Astrocyte of the hippocampus (primary cell): Measurements from ENCODE around the gene SETX.

Source experiments
- DNase-seq: peaks from one replicate; pipeline ENCODE4 v3.0.0; 2011; ENCODE audit warnings: low read depth, low spot score

Gene SETX

DNA sequence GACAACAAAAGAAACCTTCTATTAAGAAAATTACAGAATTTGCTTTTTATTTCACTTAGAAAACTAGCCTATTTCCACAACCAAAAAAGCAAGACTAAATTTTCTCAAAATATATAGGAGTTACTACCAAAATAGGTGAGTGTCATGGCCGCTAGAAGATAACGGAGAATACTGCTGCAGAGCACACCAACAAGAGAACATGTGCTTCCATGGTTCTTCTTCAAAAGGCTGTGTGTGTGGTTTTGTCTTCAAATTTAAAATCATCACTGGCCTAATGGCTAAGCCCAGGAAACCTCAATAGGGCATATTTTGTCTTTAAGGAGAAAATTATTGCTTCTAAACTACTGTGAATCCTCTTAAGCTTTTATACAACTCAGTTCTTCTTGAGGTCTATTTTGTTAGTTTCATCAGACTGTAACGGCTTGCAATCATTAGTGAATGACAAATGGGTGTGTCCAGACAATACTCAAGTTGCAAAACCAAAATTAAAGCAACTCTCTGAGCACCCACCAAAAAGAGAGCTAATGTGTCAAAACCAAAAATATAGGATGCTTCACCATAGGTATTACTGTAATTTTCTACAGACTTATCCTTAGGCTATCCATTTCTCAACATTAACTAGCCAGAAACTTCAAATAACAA lies 3.3 kb downstream of the SETX start:
- DNase-seq: no peak

DNA sequence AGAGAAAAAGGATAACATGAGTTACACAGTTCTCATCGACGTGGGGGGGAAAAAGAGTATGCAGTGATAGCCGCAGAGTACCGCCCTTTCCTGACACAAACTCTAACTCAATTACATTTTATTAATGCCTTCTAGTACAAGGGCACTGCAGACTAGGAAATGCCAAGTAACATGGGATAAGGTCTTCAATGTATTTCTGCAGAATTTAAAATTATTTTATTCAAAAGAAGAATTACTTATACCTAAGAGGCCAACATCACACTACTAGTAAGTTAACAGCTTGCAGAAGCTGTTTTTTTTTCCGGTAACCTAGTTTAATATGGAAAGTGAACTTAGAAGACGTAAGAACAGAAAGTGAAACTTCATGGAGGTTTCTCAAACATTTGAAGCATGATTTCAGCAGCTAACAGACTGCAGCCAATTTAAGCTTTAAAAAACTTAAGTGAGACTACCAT lies 3.9 kb downstream of the SETX start:
- no peak for DNase-seq

DNA sequence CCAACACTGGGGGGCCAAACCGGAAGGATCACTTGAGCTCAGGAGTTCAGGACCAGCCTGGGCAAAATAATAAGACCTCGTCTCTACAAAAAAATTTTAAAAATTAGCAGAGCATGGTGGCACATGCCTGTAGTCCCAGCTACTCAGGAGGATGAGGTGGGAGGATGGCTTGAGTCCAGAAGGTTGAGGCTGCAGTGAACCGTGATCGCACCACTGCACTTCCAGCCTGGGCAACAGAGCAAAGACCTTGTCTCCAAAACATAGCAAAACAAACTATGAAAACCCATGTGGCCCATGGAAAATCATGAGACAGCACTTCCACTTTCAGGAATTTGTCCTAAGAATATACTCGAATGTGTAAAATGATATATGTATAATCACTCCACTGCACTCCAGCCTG lies 6.1 kb downstream of the SETX start:
- no peak for DNase-seq

DNA sequence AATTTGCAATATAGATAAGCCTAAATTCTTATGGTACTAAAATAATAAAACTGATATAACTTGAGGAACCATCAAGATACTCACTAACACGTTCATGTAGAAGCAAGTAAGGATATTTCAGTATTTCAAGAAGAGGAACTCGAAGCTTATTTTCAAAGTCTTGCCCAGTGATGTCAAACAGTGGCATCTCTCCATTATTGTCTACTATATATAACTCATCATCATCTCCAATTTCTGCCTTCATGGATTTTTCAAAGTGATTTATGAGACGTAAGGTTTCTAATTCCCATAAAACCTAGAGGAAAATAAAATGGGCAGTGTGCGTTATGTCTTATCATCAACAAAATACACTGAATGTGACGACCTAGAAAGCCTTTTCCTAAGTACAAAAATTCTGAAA lies 8.6 kb downstream of the SETX start:
- DNase-seq: no peak

DNA sequence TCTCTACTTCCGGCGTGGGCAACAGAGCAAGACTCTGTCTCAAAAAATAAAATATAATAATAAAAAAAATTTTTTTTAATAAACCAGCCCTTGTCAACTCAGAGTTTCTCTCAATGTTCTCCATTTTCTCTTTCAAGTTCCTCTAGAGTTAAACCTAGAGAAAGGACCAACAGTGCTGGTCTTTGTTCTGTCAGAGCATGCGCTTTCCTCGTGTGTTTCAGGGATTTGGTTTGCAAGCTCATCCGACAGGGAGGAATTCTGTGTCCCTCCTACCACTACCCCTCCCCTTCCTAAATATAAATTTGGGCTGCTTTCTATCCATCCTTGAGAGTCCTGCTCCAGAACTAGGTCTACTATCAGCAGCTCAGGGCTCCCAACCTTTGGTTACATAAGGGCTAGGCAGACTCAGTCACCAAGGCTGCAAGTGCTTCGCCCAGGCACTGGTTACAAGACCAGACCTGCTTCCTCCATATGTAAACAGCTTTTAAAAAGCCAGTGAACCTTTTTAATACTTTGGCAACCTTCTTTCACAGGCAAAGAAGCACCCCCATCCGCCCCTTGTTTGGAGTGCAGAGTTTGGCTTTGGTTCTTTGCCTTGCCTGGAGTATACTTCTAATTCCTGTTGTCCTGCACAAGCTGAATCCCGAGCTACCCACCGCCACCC lies 13.5 kb downstream of the SETX start:
- no peak for DNase-seq

DNA sequence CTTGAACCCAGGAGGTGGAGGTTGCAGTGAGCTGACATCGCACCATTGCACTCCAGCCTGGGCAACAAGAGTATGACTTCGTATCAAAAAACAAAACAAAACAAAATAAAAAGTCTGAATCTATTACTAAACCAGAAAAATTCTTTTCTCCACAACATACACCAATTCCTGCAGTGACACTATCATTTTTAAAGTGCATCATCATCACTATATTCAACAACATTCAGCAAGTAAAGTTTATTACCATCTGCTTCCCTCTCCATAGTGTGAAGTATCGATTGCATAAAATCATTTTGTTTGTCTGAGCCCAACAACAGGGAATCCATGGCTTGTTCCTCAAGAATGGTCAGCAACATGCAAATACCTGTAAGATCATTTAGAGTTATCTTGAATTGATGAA lies 20.4 kb downstream of the SETX start:
- DNase-seq: no peak

DNA sequence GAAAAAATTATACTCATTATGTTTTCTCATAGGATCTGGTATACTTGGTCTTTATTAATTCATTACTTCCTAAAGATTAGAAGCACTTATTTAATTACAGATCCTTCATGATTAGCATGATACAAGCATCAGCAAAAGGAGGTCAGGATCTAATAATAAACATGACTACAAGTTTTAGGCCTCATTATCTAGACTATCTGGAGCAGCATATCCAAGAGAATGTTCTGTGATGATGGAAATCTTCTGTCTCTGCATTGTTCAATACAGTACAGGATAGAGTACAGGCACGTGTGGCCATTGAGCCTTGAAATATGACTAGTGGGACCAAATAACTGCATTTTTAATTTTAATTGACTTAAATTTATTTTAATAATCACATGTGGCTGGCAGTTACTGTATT lies 21.2 kb downstream of the SETX start:
- DNase-seq: no peak

DNA sequence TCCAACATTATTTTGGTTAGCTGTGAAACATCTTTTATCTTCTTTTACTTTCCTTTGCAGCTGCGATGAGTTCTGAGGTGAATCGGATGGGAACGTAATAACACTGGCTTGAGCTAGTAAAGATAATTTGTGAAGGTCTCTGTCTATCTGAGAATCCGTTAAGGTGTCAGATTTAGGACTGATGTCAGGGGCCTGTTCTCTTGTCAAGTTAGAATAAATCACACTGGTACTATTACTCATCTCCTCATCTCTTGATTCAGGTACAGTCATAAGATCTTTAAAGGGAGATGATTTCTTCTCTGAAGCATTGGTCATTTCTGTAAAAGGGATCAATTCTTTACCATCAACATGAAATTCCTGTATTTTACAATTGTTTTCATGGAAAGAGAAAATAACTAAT lies 26.2 kb downstream of the SETX start:
- DNase-seq: no peak

DNA sequence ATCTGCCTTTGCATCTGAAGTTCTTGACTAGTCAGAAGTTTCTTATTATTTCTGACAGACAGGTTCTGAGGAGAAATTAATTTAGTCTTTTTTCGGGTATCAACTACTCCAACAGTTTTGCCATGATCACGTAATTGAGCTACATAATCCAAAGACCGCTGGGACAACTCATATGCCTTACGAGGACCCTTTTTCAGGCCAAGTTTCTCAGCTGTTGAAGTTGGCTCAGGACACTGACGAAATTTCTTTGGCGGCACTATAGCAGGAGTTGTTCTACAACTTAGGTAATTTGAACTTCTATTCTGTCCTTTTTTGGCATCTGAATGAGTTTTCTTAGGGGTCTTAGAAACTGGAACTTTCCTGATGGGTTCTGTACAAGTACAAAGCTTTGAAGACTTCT lies 27.2 kb downstream of the SETX start:
- DNase-seq: no peak

DNA sequence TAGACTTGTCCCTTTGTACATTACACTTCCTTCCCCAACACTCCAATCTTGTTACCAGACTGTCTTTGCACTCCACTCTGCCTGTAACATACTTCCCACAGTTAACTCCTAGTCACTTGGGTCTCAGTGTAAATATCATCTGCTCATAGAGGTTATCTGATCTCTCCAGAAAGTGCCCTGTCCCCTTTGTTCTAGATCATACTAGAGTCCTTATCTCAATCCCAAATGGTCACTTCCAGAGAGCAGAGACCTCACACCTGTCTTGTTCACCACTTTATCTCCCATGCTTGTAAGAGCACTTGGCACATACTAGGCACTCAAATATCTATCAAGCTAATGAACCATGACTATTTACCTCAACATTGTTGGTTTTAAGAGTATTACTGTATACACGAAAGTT lies 30.4 kb downstream of the SETX start:
- DNase-seq: no peak

DNA sequence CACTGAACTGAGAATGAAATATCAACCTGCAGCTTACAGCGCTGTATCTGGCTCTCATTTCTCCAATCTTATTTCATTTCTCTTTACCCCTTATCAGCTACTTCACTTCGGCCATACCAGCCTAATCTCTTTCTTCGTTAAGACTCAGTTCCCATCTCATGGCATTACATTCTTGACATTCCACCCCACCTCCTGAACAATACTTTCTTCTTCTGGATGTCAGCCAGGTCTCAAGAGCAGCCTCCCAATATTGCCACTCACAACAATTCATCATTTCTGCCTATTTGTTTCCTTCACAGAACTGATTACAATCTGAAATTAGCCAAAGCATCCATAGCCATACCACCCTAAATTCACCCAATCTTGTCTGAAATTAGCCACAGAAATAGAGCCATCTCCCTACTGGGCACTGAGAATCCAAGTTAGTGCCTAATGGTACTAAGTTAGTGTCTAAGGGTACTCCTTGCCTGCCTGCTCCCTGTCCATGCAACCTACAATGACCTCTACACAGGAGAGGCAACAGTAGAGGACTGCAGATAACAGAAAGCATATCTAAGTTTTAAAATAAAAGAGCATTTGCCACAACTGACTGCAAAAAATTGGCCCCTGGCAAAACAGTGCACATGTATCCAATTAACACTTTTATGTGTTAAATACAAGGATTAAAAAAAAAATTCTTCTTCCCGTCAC lies 35.2 kb downstream of the SETX start:
- DNase-seq: peak; percentile 81

DNA sequence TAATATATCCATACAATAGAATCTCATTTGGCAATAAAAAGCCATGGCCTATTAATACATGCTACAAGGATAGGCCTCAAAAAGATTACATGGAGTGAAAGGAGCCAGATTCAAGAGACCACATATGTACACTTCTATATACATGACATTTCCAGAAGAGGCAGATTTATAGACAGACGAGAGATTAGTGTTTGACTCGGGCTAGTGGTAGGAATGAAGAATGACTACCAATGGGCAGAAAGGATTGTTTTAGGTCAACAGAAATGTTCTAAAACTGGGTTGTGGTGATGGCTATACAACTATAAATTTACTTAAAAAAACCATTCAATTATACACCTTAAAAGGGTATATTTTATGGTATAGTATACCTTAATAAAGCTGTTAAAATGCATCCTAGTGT lies 41.9 kb downstream of the SETX start:
- DNase-seq: no peak

DNA sequence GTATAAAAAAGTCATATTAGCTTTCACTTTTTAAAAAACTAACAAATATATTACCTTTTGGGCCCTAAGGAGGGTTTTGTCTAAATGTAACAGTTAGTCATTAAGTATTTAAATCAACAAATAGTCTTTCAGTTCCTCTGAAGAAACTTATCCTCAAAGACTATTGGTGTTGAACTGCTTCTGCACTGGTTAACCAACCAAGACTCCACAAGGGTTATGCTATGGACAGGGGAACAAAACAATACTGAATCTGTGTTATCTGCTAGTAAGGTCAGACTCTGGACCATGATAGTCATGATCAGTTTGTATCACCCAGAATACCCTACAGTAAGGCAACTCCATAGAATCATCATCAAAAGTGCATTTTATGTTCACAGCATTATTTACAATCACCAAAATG lies 42.4 kb downstream of the SETX start:
- DNase-seq: no peak

DNA sequence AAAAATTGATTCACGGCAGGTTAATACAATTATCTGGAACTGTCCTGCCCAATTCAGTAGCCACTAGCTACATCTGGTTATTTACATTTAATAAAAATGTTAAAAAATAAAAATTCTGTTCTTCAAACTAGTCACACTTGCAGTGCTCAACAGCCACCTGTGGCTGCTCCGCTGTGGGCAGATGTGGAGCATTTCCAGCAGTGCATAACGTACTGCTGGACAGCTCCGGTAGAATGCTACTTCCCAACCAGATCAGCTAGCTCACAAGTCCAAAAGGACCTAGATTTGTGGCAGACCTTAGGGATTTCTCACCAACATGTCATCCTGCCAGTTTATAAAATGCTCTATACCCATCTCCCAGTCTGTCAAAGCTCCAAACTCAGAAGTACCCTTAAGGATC lies 42.8 kb downstream of the SETX start:
- DNase-seq: no peak

DNA sequence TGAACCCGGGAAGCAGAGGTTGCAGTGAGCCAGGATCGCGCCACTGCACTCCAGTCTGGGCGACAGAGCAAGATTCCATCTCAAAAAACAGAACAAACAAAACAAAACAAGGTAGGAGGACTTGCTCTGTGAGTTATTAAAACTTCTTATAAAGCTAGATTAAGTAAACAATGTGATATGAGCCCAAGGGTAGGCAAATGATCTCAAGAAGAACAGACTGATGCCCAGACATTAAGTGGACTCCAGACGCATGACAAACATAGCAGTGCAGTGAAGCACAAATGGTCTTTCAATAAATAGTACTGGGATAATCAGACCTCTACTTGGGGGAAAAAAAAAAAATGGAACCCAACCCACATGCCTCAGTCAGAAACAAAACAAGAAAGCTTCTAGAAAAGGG lies 45.7 kb downstream of the SETX start:
- DNase-seq: no peak

DNA sequence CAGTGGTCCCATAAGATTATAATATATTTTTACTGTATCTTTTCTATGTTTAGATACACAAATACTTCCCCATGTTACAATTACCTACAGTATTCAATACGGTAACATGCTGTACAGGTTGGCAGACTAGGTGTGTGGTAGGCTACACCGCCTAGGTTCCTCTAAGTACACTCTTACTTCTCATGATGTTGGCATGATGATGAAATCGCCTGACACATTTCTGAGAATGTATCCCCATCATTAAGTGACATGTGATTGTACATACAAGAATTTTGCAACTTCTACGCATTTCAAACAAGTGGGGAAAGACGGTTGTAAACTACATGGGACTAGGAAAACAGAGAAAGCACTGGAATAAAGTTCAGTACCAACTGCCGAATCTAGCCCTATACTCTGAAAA lies 53.3 kb downstream of the SETX start:
- no peak for DNase-seq

DNA sequence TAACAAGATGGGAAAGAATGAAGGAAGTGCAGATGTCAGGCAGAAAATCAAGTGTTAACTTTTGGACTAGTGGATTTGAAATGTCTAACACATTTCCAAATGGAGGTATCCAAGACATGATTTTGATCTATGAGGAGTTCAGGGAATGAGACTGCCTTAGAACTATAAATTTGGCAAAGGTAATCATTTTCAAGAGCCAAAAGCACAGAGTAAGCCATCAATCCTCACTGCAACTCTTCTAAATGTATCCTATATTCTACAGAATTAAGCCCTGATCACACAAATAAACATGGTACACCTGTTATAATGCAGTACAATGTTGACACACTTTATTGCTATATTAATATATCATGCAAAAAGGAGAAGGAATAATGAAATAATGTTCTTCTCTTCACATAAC lies 55.6 kb downstream of the SETX start:
- no peak for DNase-seq

DNA sequence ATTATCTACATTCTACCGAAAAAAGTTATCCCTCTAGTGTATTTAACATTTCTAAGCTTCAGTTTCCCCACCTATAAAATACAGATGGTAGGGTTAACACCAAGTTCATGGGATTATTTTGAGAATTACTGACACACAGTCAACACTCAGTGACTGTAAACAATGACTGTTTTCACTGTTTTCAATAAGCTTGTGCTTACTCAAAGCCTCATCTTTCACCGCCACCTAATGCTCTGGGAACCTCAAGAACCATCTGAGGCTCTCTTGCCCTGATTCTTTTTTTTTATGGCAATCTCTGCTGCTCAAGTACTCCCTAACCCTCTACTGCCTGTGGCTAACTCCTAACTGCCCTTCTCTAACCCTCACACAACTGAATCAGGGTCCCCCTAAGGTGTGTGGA lies 59.6 kb downstream of the SETX start:
- DNase-seq: no peak

DNA sequence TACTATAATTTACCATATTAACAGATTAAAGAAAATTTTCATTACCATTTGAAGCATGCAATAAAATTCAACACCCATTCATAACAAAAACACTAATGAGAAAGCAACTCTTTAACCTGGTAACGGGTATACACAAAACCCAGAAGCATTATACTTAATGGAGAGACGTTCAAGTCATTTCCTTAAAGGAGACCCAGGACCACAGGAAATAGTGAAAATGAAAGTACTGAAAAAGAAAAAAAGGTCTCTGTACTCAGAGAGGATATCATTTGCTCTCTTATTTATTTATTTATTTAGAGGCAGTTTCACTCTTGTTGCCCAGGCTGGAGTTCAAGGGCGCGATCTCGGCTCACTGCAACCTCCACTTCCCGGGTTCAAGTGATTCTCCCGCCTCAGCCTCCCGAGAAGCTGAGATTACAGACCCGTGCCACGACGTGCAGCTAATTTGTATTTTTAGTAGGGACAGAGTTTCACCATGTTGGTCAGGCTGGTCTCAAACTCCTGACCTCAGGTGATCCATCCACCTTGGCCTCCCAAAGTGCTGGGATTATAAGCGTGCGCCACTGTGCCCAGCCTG lies 61.6 kb downstream of the SETX start:
- DNase-seq: no peak

DNA sequence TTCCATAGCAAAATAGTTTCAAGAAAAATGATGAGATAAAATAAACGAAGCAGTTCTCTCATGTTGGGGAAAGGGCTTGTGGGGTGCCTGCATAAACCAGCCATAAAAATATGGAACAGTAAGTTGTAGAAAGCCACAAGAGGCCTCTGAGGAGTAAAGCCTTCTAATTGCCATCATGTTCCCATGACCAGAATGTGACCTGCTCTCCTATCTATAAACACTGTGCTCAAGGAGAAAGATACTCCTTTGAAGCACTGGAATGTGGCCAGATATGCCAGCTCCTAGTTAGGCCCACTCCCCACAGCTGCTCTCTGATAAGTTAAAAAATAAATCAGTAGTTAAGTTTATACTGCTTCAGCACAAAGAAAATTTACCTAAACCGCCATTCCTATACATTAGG lies 65.8 kb downstream of the SETX start:
- DNase-seq: peak; percentile 21

DNA sequence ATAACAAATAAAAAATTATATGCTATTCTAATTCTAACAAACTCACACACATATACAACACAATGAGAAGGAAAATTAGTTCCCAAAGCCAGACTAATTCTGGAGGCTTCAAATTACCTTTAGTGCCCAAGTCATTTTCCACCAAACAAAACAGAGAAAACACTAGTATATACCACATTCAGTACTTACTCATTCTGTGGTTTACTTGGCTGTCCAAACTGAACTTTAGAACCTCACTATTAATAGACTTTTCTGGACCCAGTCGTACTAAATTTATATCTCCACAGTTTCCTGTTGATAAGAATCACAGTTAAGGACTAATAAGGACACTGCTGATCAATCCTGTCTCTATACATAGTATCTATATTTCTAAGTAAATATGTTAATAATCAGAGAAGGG lies 66.4 kb downstream of the SETX start:
- DNase-seq: peak; percentile 67

DNA sequence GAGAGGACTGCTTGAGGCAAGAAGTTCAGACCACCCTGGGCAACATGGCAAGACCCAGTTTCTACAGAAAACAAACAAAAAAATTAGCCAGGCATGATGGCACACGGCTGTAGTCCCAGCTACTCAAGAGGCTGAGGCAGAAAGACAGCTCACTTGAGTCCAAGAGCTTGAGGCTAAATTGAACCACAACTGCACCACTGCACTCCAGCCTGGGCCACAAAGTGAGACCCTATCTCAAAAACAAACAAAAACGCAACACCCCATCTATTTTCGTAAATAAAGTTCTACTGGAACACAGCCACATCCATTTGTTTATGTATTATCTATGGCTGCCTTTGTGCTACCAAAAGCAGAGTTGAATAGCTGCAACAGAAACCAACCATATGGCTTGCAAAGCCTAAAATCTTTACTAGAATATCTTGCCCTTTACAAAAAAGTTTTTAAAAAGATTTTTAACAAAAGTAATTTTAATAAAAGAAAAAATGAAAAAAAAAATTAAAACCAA lies 67.5 kb downstream of the SETX start:
- peak; percentile 6 for DNase-seq

DNA sequence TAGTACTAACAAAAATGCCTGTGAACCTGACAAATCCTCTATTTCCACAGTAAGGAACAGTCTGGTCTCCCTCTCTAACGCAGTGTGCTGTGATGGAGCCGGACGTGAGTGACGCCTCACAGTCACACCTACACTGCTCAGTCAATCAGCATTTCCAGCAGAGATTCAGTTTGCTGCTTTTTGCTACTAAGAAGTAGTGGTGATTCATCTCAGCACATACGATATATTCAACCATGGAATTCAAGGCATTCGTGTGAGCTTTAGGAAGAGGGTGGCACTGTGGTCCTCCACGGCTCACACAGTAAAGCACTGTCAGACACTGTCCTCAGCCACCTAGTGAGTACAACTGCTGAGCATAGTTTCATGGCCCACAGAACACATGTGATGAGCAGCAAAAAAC lies 70.9 kb downstream of the SETX start:
- DNase-seq: peak; percentile 69
